ENCODE measurements around the gene GPR55. TPM values are rescaled to one million over a fixed set of nuclear protein-coding genes. Genes with fewer than 3 reads are reported as not detected.

The GPR55 gene
- total RNA-seq, 8 experiments from 2014 or later: 0.05 to 0.90 (median 0.23) TPM

GRCh38 chr2:230914886-230915285 lies 10.2 kb downstream of the GPR55 start:
- Histone ChIP-seq H3K4me3 (no peak overlapping the region), H3K27ac (no peak overlapping the region), H3K4me1 (replicated peaks in 1 of 2) (peaks cover 0 to 6% of the 10 kb centered on the region in 2 donors)
- WGBS, 10 experiments: 20 to 100% methylated on average over 1 of the region's 3 CpGs; no CpG with 5 or more reads in 8 of the 10 experiments
- in situ Hi-C loops (cut with MboI; ENCODE audit: low pct_unique_long_range_greater_than_20kb in 2 of 9, low sequenced_read_pairs in 9 of 9, unreplicated experiment in 9 of 9): no loop called here
- ATAC-seq (replicated peaks in 6 of 8): no peak

GRCh38 chr2:230913406-230914143 lies 11.5 kb downstream of the GPR55 start:
- no peak overlapping the region for H3K4me3 ChIP-seq
- peak in 1 of 8 experiments; percentile 10 for ATAC-seq (replicated peaks in 6 of 8)
- in situ Hi-C loops (cut with MboI; ENCODE audit: low pct_unique_long_range_greater_than_20kb in 2 of 9, low sequenced_read_pairs in 9 of 9, unreplicated experiment in 9 of 9): no loop called here
- no peak overlapping the region for H3K27ac ChIP-seq
- 76 to 100% (median 92%) methylated on average over 1 to 5 of the region's 5 CpGs for WGBS, 10 experiments
- peaks cover 0 to 8% of the 10 kb centered on the region in 2 donors for H3K4me1 ChIP-seq (replicated peaks in 1 of 2)

- in situ Hi-C loops (cut with MboI; ENCODE audit: low pct_unique_long_range_greater_than_20kb in 2 of 9, low sequenced_read_pairs in 9 of 9, unreplicated experiment in 9 of 9): no loop called here
- 28 to 100% (median 78%) methylated on average over 2 to 5 of the region's 5 CpGs; no CpG with 5 or more reads in 1 of the 10 experiments for WGBS, 10 experiments
- H3K27ac ChIP-seq: no peak overlapping the region
- ATAC-seq (replicated peaks in 6 of 8): peak in 2 of 8 experiments; percentile 11 to 92
- no peak overlapping the region for H3K4me3 ChIP-seq
- H3K4me1 ChIP-seq (replicated peaks in 1 of 2): peaks cover 0 to 11% of the 10 kb centered on the region in 2 donors
These were observed 12.3 kb downstream of the GPR55 start for GRCh38 chr2:230912724-230913123.

GRCh38 chr2:230912046-230912445 lies 13.0 kb downstream of the GPR55 start:
- Histone ChIP-seq H3K4me1 (replicated peaks in 1 of 2) (peaks cover 0 to 11% of the 10 kb centered on the region in 2 donors), H3K4me3 (no peak overlapping the region), H3K27ac (no peak overlapping the region)
- in situ Hi-C loops (cut with MboI; ENCODE audit: low pct_unique_long_range_greater_than_20kb in 2 of 9, low sequenced_read_pairs in 9 of 9, unreplicated experiment in 9 of 9): no loop called here
- 46 to 100% (median 81%) methylated on average over 1 to 3 of the region's 5 CpGs; no CpG with 5 or more reads in 6 of the 10 experiments for WGBS, 10 experiments
- no peak for ATAC-seq (replicated peaks in 6 of 8)

GRCh38 chr2:230910546-230911177 lies 14.4 kb downstream of the GPR55 start:
- in situ Hi-C loops (cut with MboI; ENCODE audit: low pct_unique_long_range_greater_than_20kb in 2 of 9, low sequenced_read_pairs in 9 of 9, unreplicated experiment in 9 of 9): no loop called here
- no peak for ATAC-seq (replicated peaks in 6 of 8)
- H3K4me3 ChIP-seq: no peak overlapping the region
- WGBS, 10 experiments: 38 to 100% (median 80%) methylated on average over 1 to 10 of the region's 13 CpGs; no CpG with 5 or more reads in 3 of the 10 experiments
- peaks cover 0 to 11% of the 10 kb centered on the region in 2 donors for H3K4me1 ChIP-seq (replicated peaks in 1 of 2)
- H3K27ac ChIP-seq: no peak overlapping the region

- Histone ChIP-seq H3K27ac (no peak overlapping the region), H3K4me3 (no peak overlapping the region), H3K4me1 (replicated peaks in 1 of 2) (peaks cover 0 to 7% of the 10 kb centered on the region in 2 donors)
- ATAC-seq (replicated peaks in 6 of 8): no peak
- in situ Hi-C loops (cut with MboI; ENCODE audit: low pct_unique_long_range_greater_than_20kb in 2 of 9, low sequenced_read_pairs in 9 of 9, unreplicated experiment in 9 of 9): loop anchor here in 1 of 9 experiments (10.0 kb wide), 1 partner anchor 75 kb away; no protein-coding TSS in a partner anchor
- 83 to 100% (median 90%) methylated on average over 1 to 16 of the region's 18 CpGs; no CpG with 5 or more reads in 1 of the 10 experiments for WGBS, 10 experiments
These were observed 15.0 kb downstream of the GPR55 start for GRCh38 chr2:230909841-230910545.

- Histone ChIP-seq H3K4me3 (no peak overlapping the region), H3K27ac (no peak overlapping the region), H3K4me1 (replicated peaks in 1 of 2) (peaks cover 0 to 7% of the 10 kb centered on the region in 2 donors)
- in situ Hi-C loops (cut with MboI; ENCODE audit: low pct_unique_long_range_greater_than_20kb in 2 of 9, low sequenced_read_pairs in 9 of 9, unreplicated experiment in 9 of 9): loop anchor here in 1 of 9 experiments (10.0 kb wide), 1 partner anchor 76 kb away; no protein-coding TSS in a partner anchor
- ATAC-seq (replicated peaks in 6 of 8): peak in 7 of 8 experiments; percentile 66 to 95 (median 87)
- WGBS, 10 experiments: 0 to 100% (median 30%) methylated on average over 1 to 6 of the region's 10 CpGs; no CpG with 5 or more reads in 1 of the 10 experiments
These were observed 16.3 kb downstream of the GPR55 start for GRCh38 chr2:230908595-230909191.

GRCh38 chr2:230908092-230908594 lies 16.9 kb downstream of the GPR55 start:
- ATAC-seq (replicated peaks in 6 of 8): peak in 5 of 8 experiments; percentile 3 to 42 (median 26)
- 80 to 100% methylated on average over 1 of the region's 6 CpGs; no CpG with 5 or more reads in 8 of the 10 experiments for WGBS, 10 experiments
- H3K27ac ChIP-seq: no peak overlapping the region
- H3K4me3 ChIP-seq: no peak overlapping the region
- peaks cover 0 to 7% of the 10 kb centered on the region in 2 donors for H3K4me1 ChIP-seq (replicated peaks in 1 of 2)
- in situ Hi-C loops (cut with MboI; ENCODE audit: low pct_unique_long_range_greater_than_20kb in 2 of 9, low sequenced_read_pairs in 9 of 9, unreplicated experiment in 9 of 9): loop anchor here in 1 of 9 experiments (10.0 kb wide), 1 partner anchor 77 kb away; no protein-coding TSS in a partner anchor

GRCh38 chr2:230907361-230908091 lies 17.5 kb downstream of the GPR55 start:
- no peak overlapping the region for H3K27ac ChIP-seq
- H3K4me3 ChIP-seq: no peak overlapping the region
- no peak for ATAC-seq (replicated peaks in 6 of 8)
- WGBS, 10 experiments: 89 to 100% (median 100%) methylated on average over 2 to 7 of the region's 16 CpGs; no CpG with 5 or more reads in 4 of the 10 experiments
- in situ Hi-C loops (cut with MboI; ENCODE audit: low pct_unique_long_range_greater_than_20kb in 2 of 9, low sequenced_read_pairs in 9 of 9, unreplicated experiment in 9 of 9): loop anchor here in 1 of 9 experiments (10.0 kb wide), 1 partner anchor 77 kb away; no protein-coding TSS in a partner anchor
- H3K4me1 ChIP-seq (replicated peaks in 1 of 2): peaks cover 0 to 7% of the 10 kb centered on the region in 2 donors

GRCh38 chr2:230906471-230907230 lies 18.4 kb downstream of the GPR55 start:
- peaks cover 0 to 7% of the 10 kb centered on the region in 2 donors for H3K4me1 ChIP-seq (replicated peaks in 1 of 2)
- WGBS, 10 experiments: 40 to 100% (median 88%) methylated on average over 1 to 8 of the region's 15 CpGs; no CpG with 5 or more reads in 4 of the 10 experiments
- no peak for ATAC-seq (replicated peaks in 6 of 8)
- in situ Hi-C loops (cut with MboI; ENCODE audit: low pct_unique_long_range_greater_than_20kb in 2 of 9, low sequenced_read_pairs in 9 of 9, unreplicated experiment in 9 of 9): loop anchor here in 1 of 9 experiments (10.0 kb wide), 1 partner anchor 78 kb away; no protein-coding TSS in a partner anchor
- H3K4me3 ChIP-seq: no peak overlapping the region
- H3K27ac ChIP-seq: no peak overlapping the region
